Measurements from ENCODE around the gene NECAP2.
A peak's percentile ranks its signal among the peaks of the same experiment; 100 is the strongest.

The NECAP2 gene

DNA sequence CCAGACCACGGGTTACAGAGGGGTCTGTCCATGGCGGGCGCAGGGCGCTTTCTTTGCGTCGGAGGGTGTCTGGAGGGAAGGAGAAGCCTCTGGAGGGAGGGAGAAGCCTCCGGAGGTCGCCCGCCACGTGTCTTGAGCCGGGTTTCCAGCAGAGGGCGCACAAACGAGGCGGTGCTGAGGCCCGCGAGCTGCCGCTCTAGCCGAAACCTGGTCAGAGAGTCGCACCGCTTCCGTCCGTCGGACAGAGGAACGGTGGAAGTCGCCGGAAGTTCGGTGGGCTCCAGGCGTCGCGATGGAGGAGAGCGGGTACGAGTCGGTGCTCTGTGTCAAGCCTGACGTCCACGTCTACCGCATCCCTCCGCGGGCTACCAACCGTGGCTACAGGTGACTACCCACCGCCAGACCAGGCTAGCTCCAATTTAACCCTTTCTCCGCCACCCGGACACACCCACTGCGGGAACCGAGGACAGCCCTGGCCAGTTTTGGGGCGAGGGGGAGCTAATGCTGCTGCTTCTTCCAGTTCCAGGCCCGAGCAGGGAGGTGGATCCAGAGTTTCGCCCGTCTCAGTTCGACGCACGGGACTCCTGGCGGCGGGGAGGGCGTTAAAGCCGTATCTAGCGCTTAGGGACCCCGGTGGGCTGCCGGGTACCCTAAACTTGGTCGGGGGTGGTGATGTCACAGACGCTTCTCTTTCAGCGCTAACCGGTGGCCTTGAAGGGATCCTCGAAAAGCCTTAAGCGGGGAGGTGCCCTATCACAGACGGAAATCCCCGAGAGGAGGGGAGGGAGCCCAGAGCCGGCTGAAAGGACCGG, at the start of gene NECAP2:
TSS of gene NECAP2 (plus strand) at position 255 of the 812 bp plus-strand sequence. CDS start at position 293, 38 bp downstream.
- peak; percentile 84 to 86 for DNase-seq

GRCh38 chr1:16391411-16391810, 49.1 kb upstream of the NECAP2 start:
- DNase-seq = no peak

GRCh38 chr1:16392740-16393569, 47.6 kb upstream of the NECAP2 start:
- no peak for DNase-seq

GRCh38 chr1:16393570-16394521, 46.7 kb upstream of the NECAP2 start:
- no peak for DNase-seq

DNA sequence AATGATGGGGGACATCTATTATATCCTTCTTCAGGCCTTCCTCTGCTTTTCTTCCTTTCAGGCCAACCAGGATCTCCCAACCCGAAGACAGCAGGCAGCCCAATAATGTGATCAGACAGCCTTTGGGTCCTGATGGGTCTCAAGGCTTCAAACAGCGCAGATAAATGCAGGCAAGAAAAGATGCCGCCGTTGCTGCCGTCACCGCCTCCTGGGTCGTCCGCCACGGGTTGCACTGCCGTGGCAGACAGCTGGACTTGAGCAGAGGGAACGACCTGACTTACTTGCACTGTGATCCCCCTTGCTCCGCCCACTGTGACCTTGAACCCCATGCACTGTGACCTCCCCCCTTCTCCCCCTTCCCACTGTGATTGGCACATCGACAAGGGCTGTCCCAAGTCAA, 45.5 kb upstream of the NECAP2 start:
- DNase-seq = no peak

DNA sequence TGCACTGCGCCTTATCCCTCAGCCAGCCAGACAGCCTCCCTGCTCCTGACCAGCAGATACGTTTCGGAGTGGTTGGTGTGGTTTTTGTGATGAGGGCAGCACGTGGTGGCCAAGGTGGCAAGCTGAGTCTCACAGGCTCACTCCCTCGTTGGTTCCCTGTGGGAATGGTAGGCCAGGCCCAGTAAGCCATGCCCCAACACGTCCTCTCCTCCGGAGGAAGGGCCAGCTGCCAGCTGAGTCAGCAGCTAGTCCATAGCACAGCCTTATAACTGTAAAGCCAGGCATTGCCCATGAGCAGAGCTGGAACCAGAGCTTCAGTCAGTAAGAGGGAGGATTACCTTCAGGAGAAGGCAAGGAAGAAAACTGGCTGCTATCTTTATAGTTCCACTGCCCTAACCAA, 43.9 kb upstream of the NECAP2 start:
- DNase-seq = no peak

DNA sequence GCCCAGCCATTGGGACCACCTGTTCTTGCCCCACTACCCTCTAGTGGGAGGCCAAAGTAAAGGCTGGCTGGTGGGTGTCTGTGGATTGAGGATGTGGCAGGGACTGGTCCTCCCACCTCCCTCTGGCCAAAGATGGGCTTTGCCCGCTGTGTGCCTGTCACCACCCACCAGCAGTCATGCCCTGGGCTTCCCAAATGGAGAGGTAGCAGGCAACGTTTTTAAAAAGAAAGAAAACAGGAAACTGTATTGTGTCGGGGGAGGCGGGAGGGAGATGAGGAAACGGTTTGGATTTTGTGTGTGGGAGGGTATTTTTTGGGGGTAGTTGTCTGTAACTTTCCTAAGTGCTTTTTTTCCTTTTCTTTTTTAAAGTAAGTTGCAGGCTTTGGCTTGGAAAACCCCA, 43.4 kb upstream of the NECAP2 start:
- DNase-seq = no peak

DNA sequence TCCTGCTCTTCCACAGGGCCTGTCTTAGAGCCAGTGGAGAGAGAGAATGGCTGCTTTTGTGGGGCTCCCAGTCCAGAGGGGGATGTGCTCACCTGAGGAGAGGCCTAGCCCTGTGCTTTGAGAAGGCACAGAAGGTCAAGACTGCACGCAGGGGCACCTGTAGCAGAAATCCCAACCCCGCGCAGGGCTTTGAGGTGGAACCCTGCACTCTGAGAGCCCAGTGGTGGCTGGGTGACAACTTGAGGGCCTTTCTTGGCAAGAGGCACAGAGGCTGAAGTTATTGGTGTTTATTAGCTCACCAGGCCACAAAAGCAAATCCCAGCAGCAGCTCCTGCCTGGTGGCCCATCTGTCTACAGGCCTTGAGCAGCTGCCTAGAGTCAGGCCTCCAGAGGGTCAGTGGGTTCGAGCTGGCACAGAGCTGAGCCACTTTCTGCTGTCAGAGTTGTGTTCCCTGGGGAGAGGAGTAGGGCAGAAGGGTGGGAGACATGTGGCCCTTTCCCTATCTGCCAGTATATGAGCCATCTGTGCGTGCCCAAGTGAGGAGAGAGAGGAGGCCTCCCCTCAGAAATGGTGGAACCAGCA, 42.1 kb upstream of the NECAP2 start:
- DNase-seq = no peak

DNA sequence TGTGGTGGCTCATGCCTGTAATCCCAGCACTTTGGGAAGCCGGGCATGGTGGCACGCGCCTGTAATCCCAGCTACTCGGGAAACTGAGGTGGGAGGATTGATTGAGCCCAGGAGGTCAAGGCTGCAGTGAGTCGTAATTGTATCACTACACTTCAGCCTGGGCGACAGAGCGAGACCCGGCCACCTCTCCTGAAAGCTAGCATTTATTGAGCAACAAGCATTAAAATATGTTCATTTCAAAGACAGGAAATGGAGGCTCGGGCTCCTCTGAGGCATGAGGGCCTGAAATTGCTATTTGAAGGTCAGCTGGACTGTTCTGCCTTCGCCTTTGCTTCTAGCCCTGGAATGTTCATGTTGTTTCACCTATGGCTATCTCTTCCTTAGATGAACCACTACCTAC, 37.8 kb upstream of the NECAP2 start:
- no peak for DNase-seq

DNA sequence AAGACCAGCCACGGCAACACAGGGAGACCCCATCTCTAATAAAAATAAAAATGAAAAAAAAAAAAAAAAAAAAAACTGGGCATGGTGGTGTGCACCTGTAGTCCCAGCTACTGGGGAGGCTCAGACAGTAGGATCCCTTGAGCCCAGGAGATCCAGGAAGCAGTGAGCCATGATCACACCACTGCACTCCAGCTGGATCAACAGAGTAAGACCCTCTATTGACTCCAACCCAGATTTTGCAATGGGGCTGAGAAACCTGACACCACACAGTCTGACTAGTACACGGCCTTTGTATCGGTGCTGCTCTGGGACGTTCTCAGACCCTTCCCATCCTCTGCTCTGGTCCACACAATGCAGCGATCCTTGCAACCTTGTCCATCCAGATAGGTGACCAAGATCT, 35.1 kb upstream of the NECAP2 start:
- no peak for DNase-seq

DNA sequence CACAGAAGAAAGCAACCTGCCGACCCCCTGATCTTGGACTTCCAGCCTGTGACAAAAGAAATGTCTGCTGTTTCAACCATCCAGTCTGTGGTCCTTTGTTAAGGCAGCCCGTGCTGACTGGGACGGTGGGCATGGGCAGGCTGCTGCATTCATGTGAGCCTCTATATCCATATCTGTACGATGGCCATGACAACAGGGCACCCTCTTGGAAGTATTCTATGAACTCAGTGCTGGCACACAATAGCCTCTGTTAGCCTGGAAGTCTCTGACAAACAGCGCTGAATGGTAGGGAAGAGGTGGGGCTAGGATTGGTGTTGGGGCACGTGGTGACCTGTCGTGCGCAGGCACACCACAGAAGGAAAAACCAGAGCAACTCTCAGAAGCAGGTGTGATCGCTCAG, 33.7 kb upstream of the NECAP2 start:
- DNase-seq = no peak

GRCh38 chr1:16409536-16410152, 30.9 kb upstream of the NECAP2 start:
- DNase-seq = no peak

DNA sequence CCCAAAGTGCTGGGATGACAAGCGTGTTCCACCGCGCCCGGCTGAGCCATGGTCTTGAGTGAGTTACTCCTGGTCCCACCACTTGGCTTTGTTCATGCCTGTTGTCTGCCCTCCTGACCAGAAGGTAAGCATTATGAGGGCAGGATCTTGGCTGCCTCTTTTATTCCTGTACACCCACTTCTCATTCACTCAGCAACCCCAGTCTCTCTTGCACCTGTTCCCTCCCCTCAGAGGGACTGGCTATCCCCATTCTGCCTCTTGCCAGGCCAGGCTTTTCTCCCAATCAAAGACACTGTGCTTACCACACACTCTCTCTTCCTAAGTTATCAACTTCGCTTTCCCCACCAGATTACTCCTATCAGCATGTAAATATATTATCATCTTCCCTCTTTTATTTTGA, 29.7 kb upstream of the NECAP2 start:
- DNase-seq = no peak

DNA sequence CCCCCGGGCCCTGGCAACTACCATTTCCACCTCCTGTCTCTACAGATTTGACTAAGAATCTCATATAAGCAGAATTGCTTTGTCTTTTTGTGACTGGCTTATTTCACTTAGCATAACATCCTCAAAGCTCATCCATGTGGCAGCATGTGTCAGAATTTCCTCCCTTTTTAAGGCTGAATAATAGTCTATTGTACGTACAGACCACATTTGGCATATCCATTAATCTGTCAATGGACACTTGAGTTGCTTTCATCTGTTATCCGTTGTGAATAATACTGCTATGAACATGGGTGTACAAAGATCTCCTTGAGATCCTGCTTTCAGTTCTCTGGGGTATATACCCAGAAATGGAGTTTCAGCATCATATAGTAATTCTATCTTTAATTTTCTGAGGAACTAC, 27.3 kb upstream of the NECAP2 start:
- no peak for DNase-seq

- no peak for DNase-seq
These were observed 21.6 kb upstream of the NECAP2 start for GRCh38 chr1:16418823-16419425.

DNA sequence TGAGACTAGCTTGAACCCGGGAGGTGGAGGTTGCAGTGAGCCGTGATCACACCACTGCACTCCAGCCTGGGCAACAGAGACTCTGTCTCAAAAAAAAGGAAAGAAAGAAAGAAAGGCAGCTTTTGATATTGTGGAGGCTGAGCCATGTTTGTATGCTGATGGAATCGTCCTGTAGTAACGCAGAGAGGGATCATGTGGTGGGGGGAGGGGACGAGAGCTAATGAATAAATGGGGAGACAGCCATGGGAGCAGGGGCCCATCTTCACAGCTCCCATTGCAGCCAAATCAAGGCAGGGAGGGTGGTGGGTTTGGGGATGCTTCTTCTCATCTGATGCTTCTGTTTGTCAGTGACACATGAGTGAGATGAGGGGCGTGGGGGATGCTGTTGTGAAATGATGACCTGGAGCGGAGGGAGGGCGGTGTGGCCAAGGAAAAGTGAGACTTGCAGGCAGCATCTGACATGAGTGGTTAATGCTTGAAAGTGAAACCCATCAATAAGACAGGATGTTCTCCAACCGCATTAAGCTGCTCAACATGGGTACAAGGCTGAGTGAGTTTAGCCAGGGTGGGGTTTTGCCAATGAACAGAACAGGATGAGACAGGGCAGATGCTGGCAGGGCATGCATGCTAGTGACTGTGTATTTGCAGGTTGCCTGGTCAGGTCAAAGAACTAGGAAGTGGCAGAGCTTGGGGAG, 20.0 kb upstream of the NECAP2 start:
- DNase-seq = no peak

DNA sequence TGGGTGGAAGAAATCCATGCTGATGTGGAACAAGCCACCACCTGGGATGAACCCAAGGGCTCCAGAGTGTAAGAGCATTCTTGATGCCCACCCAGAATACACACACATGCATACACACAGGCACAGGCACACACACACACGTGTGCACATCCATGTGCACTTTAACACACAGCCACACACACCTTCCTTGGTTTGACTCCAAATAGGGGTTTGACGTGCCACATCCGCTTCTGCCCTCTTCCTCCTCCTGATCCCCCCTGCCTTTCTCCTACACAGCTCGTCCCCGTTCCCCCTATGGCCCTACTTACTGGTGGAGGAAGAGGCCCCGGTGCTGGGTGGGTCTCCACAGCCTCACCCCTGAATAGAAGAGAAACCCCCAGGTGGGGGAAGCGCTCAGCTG, 19.3 kb upstream of the NECAP2 start:
- DNase-seq = no peak

DNA sequence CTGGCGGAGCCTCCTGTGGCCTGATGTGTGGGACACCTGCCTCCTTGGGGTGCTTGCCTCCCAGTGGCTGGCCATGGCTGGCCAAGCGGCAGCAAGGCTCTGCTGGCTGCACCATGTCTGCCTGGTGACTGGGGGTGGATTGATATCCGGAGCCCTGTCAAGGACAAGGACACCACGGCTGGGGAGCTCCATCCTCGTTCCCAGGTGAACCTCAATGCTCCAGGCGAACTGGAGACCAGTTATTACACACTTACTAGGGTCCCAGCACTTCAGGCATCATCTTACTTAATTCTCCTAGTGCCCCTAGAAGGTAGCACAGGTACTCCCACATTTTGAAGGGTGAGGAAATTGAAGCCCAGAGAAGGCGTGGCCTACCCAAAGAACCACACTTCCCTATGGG, 18.5 kb upstream of the NECAP2 start:
- DNase-seq = no peak

GRCh38 chr1:16425125-16426025, 15.1 kb upstream of the NECAP2 start:
- DNase-seq = no peak

DNA sequence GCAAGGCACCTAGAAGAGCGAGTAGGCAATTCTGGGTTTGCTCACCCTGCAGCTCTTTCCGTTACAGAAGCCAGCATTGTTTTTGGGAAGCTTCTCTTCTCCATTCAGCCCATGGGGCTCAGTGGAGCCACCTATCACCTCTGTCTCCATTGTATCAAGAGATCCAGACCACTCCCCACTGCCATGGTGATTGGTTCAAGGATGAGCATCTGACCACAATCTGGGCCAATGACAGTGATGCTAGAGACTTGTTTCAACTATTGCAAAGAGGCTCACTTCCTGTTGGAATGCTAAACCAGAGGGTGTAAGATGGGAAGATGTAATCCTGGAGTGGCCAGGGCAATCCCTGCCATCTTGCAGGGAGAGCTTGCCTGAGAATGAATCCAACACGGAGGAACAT, 9.9 kb upstream of the NECAP2 start:
- DNase-seq = no peak

Measured in NCI-H187 (cell line).